ENCODE data around the gene ALPL.

ALPL gene

GRCh38 chr1:21584096-21584495 is 74.9 kb downstream of the ALPL start:
- DNase-seq, result no peak

- DNase-seq, result no peak
Observed at GRCh38 chr1:21585037-21585436, 75.8 kb downstream of the ALPL start.

- no peak for DNase-seq
Observed at GRCh38 chr1:21586222-21586621, 77.0 kb downstream of the ALPL start.

DNA sequence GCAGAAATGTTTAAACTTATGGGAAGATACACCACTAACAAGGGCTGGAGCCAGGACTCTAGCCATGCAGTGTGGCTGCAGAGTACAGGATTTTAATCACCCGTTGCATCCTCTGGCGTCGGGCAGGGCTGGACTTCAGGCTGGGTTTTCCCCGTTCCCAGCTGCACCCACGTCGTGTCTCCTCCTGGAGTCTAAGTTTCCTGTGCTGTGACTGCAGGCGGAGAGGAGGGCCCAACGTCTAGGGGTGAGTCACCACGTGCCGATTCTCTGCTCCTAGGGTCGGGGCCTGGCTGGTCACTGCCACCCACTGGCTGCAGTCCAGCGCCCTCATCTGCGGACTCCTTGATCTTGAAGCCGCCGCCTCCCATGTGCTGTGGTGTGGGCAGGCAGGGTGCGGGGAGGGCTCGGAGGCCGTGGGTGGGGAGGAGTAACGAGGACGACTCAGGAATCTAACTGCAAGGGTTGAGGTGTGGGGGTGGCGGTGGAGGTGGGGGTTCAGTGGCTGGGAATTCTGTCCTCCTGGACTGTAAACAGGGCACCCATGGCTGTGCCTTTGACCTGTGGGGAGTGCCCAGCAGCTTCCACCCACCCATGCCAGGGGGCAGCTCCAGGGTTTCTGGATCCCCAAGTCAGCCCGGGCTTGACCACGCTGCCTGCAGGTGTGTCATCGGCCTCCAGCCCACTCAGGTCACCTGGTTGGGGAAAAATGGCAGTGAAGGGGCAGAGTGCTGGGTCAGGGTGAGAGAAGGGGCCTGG is 77.8 kb downstream of the ALPL start:
- peak in 1 of 2 donors; percentile 9 for DNase-seq

DNA sequence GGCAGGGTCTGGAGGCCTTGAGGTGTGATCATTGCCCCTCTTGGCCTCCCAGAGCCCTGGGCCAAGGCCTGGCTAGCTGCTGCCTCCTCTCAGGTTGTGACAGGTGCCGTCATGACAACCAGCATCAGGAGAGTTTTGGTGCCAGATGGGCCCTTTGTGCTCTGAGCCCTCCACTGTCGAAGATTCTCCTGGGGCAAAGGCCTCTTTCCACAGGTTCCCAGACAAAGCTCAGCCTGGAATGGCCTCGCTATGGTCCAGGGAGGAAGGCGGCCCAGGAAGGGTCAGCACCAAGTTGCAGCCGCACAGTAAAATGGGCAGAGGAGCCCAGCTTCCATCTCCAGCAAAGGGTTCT is 78.4 kb downstream of the ALPL start:
- DNase-seq, result no peak

GRCh38 chr1:21589618-21590017 is 80.4 kb downstream of the ALPL start:
- DNase-seq, result no peak

DNA sequence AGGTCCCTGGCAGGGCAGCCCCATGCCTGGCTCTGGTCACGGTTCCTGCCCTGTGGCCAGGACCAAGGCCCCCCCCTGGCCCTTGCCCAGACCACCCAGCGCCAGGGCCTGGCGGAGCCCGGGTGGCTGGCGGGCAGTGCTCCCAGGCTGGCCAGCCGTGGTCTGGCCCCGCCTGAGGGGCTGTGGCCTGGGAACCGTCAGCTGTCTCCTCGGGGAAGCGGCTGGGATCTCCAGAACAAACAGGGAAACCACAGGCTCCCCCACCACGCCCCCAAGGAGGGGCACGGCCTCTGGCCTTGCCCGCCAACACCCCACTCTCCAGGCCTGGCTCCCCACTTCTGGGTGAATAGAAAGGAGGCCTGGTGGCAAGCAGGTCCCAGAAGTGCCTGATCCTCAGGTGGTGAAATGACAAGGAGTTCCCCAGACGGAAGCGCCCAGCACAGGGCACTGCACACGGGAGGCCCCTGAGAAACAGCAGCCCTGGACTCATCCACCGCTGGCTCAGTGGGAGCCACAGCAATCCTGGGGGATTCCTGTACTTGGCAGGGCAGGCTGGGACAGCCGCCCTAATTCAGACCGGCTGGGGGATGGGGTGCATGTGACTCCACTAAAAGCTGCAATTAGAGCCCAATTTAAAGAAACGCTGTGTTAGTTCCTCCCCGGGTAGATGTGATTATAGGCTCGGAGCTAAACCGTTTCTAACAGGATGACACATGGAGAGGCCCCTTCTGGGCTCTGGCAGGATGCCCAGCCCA is 81.1 kb downstream of the ALPL start:
- no peak for DNase-seq

DNA sequence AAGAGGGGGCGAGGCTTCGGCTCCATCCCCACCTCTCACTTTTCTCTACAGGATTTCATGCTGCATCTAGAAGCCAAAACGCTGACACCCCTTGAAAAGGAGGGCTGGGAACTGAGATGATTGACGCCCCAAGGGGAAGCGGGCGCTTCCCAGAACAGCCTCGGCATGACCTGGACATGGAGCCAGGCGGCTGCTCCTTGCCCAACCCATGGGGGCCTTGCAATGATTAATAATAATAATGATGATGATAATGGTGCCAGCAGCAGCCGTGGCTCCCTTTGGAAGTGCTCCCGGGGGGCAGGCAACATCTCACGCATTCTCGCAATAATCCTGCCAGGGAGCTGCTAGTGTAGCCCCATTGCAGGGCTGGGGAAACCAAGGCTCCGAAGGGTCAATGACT is 81.7 kb downstream of the ALPL start:
- DNase-seq, result no peak

DNA sequence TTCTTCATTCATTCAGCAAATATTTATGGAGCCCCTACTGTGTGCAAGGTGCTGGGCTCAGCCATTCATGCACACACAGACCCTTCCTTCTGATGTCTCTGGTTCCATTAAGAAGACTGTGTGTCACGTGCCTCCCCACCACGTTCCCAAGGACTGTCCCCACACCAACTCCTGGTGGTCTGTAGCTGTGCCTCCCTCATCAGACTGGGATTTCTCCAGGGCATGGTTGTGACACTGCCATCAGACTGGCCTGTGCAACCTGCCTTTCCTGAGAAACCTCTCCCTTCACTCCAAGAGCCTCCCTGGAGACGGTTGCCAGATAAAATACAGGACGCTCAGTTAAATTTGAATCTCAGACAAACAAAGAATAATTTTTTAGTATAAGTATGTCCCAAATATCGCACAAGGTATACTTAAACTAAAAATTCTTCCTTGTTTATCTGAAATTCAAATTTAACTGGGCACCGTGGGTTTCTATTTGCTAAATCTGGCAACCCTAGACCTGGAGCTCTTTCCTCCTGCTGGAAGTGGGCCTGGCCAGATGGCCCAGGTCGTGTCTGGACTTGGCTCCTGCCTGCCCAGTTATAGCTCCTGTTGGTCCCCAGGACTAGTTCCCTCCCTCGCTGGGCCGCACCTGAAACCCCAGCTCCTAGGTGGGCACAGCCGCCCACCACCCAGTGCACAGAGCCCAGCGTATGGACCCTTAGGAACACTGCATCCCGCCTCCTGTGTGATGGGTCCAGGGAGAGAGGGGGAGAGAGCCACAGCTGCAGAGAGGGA is 83.1 kb downstream of the ALPL start:
- DNase-seq, result no peak

DNA sequence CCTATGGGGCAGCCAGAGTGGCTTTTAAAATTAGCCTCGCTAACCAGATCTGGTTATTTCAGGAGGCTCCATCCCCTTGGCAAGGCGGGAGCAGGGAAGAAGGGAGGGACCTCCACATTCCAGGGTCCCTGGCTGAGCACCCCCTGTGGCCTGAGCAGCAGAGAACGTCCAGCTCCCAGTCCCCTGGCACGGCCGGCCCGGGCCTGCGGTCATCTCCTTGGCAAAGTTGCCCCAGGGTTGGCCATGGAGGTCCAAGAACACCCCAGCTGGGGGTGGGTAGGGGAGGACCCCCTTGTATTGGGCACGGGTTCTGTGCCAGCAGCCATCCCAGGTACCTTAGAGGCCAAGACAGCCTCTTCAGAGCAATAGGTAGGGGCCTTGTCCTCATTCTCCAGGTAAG is 84.0 kb downstream of the ALPL start:
- no peak for DNase-seq

GRCh38 chr1:21594501-21594900 is 85.3 kb downstream of the ALPL start:
- no peak for DNase-seq

DNA sequence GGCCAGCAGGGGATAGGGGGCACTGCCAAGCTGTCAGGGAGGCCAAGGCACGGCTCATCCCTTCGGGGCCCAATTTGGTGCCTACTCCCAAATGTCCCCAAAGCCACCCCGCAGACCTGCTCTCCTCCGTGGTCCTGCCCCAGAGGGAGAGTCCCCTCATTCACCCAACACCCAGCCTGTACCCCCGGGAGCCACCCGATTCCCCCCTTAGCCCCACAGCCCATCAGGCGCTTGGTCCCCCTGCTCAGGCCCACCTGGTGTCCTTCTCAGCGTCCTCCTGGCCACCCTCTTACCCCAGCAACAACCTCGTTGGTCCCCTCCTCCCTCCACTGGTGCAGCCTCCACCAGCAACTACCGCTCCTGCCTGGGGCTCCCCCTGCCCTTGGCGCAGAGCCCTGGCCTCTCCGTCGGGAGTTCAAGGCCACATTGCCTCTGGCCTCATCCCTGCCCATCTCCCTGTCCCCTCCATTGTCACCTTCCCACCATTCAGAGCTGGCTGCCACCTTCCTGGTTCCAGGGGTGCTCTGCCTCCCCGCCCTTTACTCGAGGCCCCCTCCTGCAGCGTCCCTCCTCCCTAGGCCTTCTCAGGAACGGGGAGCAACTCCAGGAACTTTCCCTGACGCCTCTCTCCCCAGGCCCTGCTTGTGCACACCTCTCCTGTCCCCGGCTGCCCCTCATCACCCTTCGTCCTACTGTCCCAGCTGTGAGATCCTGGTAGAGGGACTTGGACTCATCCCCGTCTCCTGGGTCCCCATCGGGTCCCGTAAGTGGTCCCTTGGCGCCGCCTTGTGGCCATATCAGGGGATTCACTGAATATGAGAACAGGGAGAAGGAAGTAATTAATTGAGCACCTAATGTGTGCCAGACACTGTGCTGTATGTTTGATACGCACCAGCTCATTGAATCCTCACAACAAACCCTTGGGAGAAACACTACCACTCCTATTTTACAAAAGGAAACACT is 86.0 kb downstream of the ALPL start:
- peak; percentile 14 to 26 for DNase-seq

GRCh38 chr1:21596174-21596573 is 87.0 kb downstream of the ALPL start:
- DNase-seq, result no peak

GRCh38 chr1:21596628-21597027 is 87.4 kb downstream of the ALPL start:
- DNase-seq, result no peak

DNA sequence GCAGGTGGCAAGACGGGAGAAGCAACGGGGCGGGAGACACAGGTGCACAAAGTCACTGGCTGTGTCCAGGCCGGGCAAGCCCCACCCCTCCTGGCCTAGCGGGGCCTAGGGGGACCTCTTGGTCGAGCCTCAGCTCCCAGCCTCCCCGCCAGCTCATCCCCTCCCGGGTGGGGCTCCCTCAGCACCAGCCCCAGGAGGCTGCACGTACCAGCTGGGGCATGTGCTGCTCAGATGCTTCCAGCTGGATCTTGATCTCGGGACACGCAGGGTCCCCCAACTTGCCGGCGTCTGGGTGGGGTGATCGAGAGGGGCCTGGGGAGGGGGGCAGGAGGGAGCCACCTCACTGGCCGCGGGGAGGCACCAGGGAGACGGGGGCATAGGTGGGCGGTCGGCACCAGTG is 88.5 kb downstream of the ALPL start:
- no peak for DNase-seq

DNA sequence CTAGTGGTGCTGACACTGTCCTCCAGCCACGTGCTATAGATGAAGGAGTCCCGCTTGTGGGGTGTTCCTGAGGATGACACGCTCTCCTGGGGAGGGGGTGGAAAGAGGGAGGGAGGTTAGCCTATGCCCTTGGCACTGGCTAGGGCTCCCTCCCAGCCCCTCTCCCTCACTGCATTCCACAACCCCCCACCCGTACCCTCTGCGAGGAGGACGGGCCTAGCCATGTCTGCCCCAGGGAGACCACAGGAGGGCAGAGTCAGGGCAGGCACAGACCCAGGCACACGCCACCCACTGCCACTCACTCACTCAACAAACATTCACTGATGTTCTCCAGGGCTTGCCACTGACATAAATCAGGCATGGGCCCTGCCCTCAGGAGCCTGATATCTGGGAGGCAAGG is 89.2 kb downstream of the ALPL start:
- no peak for DNase-seq

- DNase-seq, result no peak
Observed at GRCh38 chr1:21598904-21599303, 89.7 kb downstream of the ALPL start.

DNA sequence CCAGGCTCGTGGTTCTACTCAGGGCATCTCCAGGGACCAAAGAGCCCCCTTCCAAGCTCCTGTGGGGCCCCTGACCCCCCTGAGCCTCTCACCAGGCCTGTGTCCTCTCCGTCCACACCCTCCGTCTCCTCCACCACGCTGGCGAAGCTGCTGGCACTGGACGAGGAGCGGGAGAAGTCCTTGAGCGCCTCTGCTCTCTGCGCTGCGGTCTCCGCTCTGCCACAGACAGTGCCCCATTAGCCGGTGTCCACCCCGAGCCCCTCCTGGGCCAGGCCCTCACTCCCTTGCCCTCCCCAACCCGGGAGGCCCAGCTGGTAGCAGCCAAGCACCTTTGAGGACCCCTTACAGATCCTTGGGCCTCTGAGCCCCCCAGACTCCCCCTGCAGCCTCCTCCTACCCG is 90.2 kb downstream of the ALPL start:
- DNase-seq, result no peak

GRCh38 chr1:21601278-21602048 is 92.2 kb downstream of the ALPL start:
- DNase-seq, result no peak

DNA sequence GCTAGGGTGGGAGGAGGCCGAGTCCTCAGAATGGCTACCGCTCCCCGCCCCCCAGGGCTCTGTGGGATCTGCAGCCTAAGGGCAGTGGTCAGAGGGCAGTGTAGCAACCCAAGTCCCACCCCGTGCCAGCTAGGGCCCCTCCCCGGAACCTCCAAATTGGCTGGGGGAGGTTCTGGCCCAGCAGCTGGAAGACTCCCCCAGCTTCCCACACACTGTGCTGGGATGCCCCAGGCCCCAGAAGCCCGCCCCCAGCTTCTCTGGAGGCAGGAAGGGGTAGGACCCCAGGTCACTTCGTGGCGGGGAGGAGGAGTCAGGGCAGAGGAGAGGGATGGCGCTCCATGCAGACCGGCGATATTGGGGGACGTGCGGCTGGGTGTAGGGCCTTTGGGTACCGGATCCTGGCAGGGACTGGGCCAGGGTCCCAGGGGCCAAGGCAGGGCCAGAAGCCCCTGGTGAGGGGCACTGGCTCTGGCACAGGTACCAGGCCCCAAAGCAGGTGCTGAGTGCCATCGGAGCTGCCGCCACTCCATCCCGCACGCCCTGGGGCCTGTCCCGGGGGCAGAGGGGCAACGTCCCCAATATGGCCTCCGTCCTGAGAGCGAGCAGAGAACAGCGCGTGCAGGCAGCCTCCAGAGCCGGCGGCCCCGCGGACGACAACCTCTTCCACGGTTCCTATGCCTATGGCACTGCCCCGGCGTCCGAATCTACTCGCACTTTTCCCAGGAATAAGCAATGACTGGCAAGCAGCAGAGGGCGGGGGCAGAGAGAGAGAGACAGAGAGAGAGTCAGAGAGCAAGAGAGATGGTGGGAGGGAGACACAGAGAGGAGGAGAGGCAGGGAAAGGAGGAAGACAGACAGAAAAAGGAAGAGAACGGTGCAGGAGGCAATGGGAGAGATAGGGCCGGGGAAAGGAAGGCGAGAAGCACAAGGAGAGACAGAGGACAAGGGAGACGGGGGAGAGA is 94.2 kb downstream of the ALPL start:
- DNase-seq, result no peak

Data from bone marrow (tissue), 2 donors.